ENCODE data around the gene MICAL3. TPM values are rescaled to one million over a fixed set of nuclear protein-coding genes. Genes with fewer than 3 reads are reported as not detected.

MICAL3 gene
- total RNA-seq, 1 donor from 2014 or later, result 47.9 TPM

DNA sequence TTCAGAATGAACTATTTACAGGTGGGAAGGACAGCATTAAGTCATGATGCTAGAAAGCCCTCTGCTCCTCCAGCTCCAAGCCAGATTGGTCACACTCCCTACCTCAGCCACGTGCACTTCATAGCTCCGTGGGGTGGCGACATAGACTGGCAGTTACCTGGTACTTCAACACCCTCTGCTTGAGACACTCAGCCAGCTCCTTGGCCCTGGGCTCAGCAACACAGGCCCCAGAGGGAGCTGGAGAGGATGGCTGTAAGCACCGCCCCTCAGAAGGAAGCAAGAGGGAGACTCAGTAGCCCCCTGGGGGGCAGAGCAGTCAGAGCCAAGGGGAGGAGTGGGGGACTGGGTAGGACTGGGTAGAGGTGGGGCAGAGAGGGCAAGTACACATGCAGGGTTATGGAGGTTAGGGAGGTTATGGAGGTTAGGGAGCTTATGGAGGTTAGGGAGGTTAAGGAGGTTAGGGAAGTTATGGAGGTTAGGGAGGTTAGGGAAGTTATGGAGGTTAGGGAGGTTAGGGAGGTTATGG is 148.0 kb downstream of the MICAL3 start:
- H3K27me3 Mint-ChIP-seq (ENCODE audit: unreplicated experiment), result no peaks in the 10 kb centered on the region
- no peak overlapping the region for H3K4me3 Mint-ChIP-seq (ENCODE audit: unreplicated experiment)
- H3K27ac Mint-ChIP-seq (ENCODE audit: unreplicated experiment), result no peak overlapping the region
- TF ChIP-seq, protein P1, sequence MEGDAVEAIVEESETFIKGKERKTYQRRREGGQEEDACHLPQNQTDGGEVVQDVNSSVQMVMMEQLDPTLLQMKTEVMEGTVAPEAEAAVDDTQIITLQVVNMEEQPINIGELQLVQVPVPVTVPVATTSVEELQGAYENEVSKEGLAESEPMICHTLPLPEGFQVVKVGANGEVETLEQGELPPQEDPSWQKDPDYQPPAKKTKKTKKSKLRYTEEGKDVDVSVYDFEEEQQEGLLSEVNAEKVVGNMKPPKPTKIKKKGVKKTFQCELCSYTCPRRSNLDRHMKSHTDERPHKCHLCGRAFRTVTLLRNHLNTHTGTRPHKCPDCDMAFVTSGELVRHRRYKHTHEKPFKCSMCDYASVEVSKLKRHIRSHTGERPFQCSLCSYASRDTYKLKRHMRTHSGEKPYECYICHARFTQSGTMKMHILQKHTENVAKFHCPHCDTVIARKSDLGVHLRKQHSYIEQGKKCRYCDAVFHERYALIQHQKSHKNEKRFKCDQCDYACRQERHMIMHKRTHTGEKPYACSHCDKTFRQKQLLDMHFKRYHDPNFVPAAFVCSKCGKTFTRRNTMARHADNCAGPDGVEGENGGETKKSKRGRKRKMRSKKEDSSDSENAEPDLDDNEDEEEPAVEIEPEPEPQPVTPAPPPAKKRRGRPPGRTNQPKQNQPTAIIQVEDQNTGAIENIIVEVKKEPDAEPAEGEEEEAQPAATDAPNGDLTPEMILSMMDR (IDR thresholded peaks at IDR 0.05), result no peak
- peaks cover 14% of the 10 kb centered on the region for H3K36me3 Mint-ChIP-seq (ENCODE audit: unreplicated experiment)
- H3K4me1 Mint-ChIP-seq (ENCODE audit: unreplicated experiment), result no peaks in the 10 kb centered on the region
- DNase-seq (ENCODE audit: extremely low spot score, unreplicated experiment), result no peak
- H3K9me3 Mint-ChIP-seq (ENCODE audit: unreplicated experiment), result no peaks in the 10 kb centered on the region

DNA sequence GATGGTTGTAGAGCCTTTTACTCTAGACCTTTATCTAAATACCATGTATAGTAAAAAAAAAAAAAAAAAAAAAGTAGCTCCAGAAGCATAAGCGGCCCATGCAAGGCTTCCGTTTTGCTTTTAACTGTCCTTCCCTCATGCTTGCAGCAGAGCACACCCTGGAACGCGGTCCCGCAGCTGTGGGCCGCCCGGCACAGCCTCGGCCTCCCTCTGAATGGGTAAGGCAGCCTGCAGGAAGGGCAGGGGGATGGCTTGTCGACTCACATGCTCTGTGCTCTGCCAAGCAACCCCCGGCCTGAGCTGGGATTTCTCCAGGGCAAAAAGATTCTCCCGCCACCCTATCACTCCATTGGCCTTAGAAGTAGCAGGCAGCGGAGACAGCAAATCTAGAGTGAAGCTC is 148.7 kb downstream of the MICAL3 start:
- DNase-seq (ENCODE audit: extremely low spot score, unreplicated experiment), result no peak
- TF ChIP-seq, protein P1 (IDR thresholded peaks at IDR 0.05), result no peak
- no peaks in the 10 kb centered on the region for H3K27me3 Mint-ChIP-seq (ENCODE audit: unreplicated experiment)
- no peaks in the 10 kb centered on the region for H3K4me1 Mint-ChIP-seq (ENCODE audit: unreplicated experiment)
- H3K4me3 Mint-ChIP-seq (ENCODE audit: unreplicated experiment), result no peak overlapping the region
- H3K27ac Mint-ChIP-seq (ENCODE audit: unreplicated experiment), result no peak overlapping the region
- H3K36me3 Mint-ChIP-seq (ENCODE audit: unreplicated experiment), result peaks cover 18% of the 10 kb centered on the region
- no peaks in the 10 kb centered on the region for H3K9me3 Mint-ChIP-seq (ENCODE audit: unreplicated experiment)

DNA sequence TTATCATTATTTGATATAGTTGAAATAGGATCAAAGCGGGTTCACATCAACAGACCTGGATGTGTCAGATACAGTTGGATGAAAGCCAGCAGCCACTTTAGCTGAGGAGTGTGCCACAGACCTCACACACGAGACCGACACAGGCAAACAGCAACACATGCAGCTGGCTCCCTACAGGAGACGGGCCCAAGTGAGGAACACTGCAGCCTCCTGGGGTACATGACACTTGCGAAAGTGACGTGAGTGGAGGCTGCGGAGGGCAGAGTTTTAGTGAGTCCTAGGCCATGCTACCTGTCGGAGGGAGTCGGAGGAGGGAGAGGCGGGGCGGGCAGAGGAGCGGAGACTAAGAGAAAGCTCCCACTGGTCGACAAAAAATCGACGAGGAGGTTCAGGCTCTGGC is 149.2 kb downstream of the MICAL3 start:
- Mint-ChIP-seq H3K4me3 (ENCODE audit: unreplicated experiment) (no peak overlapping the region), H3K36me3 (ENCODE audit: unreplicated experiment) (peaks cover 18% of the 10 kb centered on the region), H3K27ac (ENCODE audit: unreplicated experiment) (no peak overlapping the region), H3K4me1 (ENCODE audit: unreplicated experiment) (no peaks in the 10 kb centered on the region), H3K9me3 (ENCODE audit: unreplicated experiment) (no peaks in the 10 kb centered on the region), H3K27me3 (ENCODE audit: unreplicated experiment) (no peaks in the 10 kb centered on the region)
- no peak for DNase-seq (ENCODE audit: extremely low spot score, unreplicated experiment)
- TF ChIP-seq, protein P1 (IDR thresholded peaks at IDR 0.05), result no peak

DNA sequence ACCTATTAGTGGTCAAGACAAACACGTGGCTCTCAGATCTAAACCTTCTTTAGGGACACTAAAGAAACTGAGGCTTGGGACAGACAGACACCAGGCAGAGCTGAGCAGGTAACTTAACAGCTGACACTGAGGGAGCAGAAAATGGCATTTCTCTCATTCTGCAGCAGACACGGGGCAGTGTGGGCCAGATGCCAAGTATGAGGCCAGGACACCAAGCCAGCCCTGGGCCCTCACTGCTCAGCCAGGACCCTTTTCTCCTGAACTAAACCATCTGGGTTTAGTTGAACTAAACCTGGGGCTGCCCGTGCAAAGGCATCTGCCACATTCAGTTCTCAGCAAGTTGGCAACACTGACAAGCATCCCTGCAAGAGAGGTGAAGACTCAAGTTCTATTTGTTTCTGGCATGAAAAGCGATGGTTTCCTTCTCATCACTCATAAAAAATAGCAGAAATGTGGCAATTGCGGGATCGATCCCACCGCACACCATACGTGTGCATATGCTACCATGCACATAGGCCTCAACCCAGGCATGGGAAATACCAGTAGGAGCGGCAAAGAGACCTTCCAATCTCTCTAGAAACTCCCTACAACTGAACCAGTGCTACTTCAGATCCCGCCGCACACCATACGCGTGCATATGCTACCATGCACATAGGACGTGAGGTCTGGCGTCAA is 150.0 kb downstream of the MICAL3 start:
- Mint-ChIP-seq H3K27me3 (ENCODE audit: unreplicated experiment) (no peaks in the 10 kb centered on the region), H3K9me3 (ENCODE audit: unreplicated experiment) (no peaks in the 10 kb centered on the region), H3K4me3 (ENCODE audit: unreplicated experiment) (no peak overlapping the region), H3K27ac (ENCODE audit: unreplicated experiment) (no peak overlapping the region), H3K4me1 (ENCODE audit: unreplicated experiment) (no peaks in the 10 kb centered on the region), H3K36me3 (ENCODE audit: unreplicated experiment) (peaks cover 16% of the 10 kb centered on the region)
- TF ChIP-seq, protein P1 (IDR thresholded peaks at IDR 0.05), result no peak
- no peak for DNase-seq (ENCODE audit: extremely low spot score, unreplicated experiment)

DNA sequence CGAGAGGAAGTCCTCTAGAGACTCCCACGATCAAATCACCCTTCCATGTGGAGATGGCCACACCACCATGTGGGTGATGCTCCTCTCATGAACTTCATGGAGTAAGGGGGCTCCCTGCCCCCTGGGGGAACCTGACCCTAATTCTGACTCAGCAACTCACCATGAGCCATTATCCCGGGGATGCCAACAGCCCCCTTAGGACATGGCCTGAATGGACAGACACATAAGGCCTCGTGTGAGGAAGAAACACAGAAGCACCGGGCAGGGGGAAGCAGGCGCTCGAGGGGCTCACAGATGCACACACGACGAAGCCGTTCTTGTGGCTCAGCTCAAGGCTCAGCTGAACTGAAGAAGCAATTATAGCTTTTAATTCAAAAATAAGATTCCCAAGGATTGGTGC is 150.6 kb downstream of the MICAL3 start:
- Mint-ChIP-seq H3K27ac (ENCODE audit: unreplicated experiment) (no peak overlapping the region), H3K9me3 (ENCODE audit: unreplicated experiment) (no peaks in the 10 kb centered on the region), H3K4me1 (ENCODE audit: unreplicated experiment) (no peaks in the 10 kb centered on the region), H3K4me3 (ENCODE audit: unreplicated experiment) (no peak overlapping the region), H3K27me3 (ENCODE audit: unreplicated experiment) (no peaks in the 10 kb centered on the region), H3K36me3 (ENCODE audit: unreplicated experiment) (peaks cover 18% of the 10 kb centered on the region)
- DNase-seq (ENCODE audit: extremely low spot score, unreplicated experiment), result no peak
- TF ChIP-seq, protein P1 (IDR thresholded peaks at IDR 0.05), result no peak

Data from osteocyte (in vitro differentiated cells).